GM12872 (cell line): ENCODE measurements around the gene SETD1B.

Source experiments
- CTCF ChIP-seq: IDR thresholded peaks from 3 replicates; pipeline ENCODE4 v1.5.1; 2011; ENCODE audit warnings: low read depth, mild to moderate bottlenecking, low read length, moderate library complexity; ENCODE audit not compliant: insufficient read depth

SETD1B gene

GRCh38 chr12:121805171-121806008 lies 1.6 kb downstream of the SETD1B start:
- no peak for TF ChIP-seq CTCF

- no peak for TF ChIP-seq CTCF
Observed at GRCh38 chr12:121806009-121806545, 2.3 kb downstream of the SETD1B start.

- no peak for TF ChIP-seq CTCF
Observed at GRCh38 chr12:121806546-121807423, 3.0 kb downstream of the SETD1B start.

- TF ChIP-seq CTCF = no peak
Observed at GRCh38 chr12:121807642-121808347, 4.0 kb downstream of the SETD1B start.

- no peak for TF ChIP-seq CTCF
Observed at GRCh38 chr12:121808623-121809022, 4.8 kb downstream of the SETD1B start.

GRCh38 chr12:121809712-121810116 lies 5.9 kb downstream of the SETD1B start:
- TF ChIP-seq CTCF = no peak

GRCh38 chr12:121810234-121810817 lies 6.5 kb downstream of the SETD1B start:
- no peak for TF ChIP-seq CTCF
